ENCODE data around the gene RGS6. TPM values are rescaled to one million over a fixed set of nuclear protein-coding genes. Genes with fewer than 3 reads are reported as not detected.

RGS6 gene
- total and polyA plus RNA-seq, 4 donors: 0.21 to 5.4 (median 0.45) TPM

DNA sequence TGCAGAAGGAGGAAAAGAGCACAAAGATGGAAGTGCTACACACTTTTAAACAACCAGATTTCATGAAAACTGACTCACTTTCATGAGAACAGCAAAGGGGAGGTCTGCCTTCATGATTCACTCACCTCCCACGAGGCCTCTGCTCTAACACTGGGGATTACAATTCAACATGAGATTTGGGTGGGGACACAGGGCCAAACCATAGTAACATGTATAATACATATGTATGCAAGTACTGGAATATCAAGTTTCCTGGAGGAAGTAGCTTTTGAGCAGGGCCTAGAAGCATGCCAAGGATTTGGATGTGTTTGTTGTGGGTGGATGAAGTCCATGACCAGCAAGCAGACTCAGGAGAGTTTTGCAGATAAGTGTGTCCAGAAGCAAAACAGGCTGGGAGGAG lies 409.0 kb downstream of the RGS6 start:
- ATAC-seq (ENCODE audit: insufficient read depth, low FRiP score): no peak
- WGBS, 2 donors: 86 to 88% methylated on average over 1 of the region's 1 CpG

DNA sequence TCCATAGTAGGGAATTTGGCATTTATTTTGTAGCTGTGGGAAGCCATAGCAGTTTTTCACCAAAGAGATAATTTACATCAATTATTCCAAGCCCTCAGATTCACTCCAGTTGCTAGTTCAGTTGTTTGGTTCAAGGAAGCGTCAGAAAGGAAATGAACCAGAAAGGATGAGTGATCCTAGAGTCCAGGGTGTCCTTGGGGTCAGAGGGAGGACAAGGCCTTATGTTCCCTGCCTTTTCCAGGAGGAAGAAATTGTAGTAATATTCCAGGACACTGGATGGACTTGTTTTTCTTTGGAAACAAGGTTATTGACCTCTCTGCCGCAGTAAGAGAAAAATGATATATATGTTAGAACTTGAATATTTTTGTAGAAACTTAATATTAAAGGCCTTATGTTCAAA lies 409.5 kb downstream of the RGS6 start:
- H3K9ac ChIP-seq (ENCODE audit: insufficient read depth in 1 of 2, low read length in 2 of 2): no peak overlapping the region
- no peak overlapping the region for H3K4me3 ChIP-seq
- no peaks in the 10 kb centered on the region for H3K27me3 ChIP-seq (ENCODE audit: control insufficient read depth in 3 of 3, insufficient read depth in 3 of 3, low read length in 2 of 3)
- ATAC-seq (ENCODE audit: insufficient read depth, low FRiP score) (no peak), DNase-seq (no peak)
- no peak overlapping the region for H3K27ac ChIP-seq (ENCODE audit: low read depth in 1 of 2, low read length in 1 of 2)
- peaks cover 0 to 14% (median 1%) of the 10 kb centered on the region in 5 donors for H3K4me1 ChIP-seq (ENCODE audit: control insufficient read depth in 5 of 5, insufficient read depth in 5 of 5, low read length in 5 of 5)
- TF ChIP-seq, protein P1, sequence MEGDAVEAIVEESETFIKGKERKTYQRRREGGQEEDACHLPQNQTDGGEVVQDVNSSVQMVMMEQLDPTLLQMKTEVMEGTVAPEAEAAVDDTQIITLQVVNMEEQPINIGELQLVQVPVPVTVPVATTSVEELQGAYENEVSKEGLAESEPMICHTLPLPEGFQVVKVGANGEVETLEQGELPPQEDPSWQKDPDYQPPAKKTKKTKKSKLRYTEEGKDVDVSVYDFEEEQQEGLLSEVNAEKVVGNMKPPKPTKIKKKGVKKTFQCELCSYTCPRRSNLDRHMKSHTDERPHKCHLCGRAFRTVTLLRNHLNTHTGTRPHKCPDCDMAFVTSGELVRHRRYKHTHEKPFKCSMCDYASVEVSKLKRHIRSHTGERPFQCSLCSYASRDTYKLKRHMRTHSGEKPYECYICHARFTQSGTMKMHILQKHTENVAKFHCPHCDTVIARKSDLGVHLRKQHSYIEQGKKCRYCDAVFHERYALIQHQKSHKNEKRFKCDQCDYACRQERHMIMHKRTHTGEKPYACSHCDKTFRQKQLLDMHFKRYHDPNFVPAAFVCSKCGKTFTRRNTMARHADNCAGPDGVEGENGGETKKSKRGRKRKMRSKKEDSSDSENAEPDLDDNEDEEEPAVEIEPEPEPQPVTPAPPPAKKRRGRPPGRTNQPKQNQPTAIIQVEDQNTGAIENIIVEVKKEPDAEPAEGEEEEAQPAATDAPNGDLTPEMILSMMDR (IDR thresholded peaks at IDR 0.05; ENCODE audit: control extremely low read depth, extremely low read depth): no peak
- no peaks in the 10 kb centered on the region for H3K36me3 ChIP-seq (ENCODE audit: control insufficient read depth in 4 of 4, insufficient read depth in 4 of 4, low read length in 4 of 4)
- 87 to 92% methylated on average over 2 of the region's 2 CpGs for WGBS, 2 donors
- H3K9me3 ChIP-seq (ENCODE audit: control insufficient read depth in 4 of 4, insufficient read depth in 3 of 4, low read length in 3 of 4): peaks cover 0 to 2% (median under 1%) of the 10 kb centered on the region in 4 donors

More for the DNA sequence above, 409.0 kb downstream of the RGS6 start:
- H3K4me3 ChIP-seq: no peak overlapping the region
- peaks cover 0 to 19% (median 6%) of the 10 kb centered on the region in 5 donors for H3K4me1 ChIP-seq (ENCODE audit: control insufficient read depth in 5 of 5, insufficient read depth in 5 of 5, low read length in 5 of 5)
- H3K36me3 ChIP-seq (ENCODE audit: control insufficient read depth in 4 of 4, insufficient read depth in 4 of 4, low read length in 4 of 4): no peaks in the 10 kb centered on the region
- no peaks in the 10 kb centered on the region for H3K27me3 ChIP-seq (ENCODE audit: control insufficient read depth in 3 of 3, insufficient read depth in 3 of 3, low read length in 2 of 3)
- H3K9ac ChIP-seq (ENCODE audit: insufficient read depth in 1 of 2, low read length in 2 of 2): no peak overlapping the region
- peaks cover 0 to 2% (median under 1%) of the 10 kb centered on the region in 4 donors for H3K9me3 ChIP-seq (ENCODE audit: control insufficient read depth in 4 of 4, insufficient read depth in 3 of 4, low read length in 3 of 4)
- H3K27ac ChIP-seq (ENCODE audit: low read depth in 1 of 2, low read length in 1 of 2): no peak overlapping the region
- TF ChIP-seq, protein P1 (IDR thresholded peaks at IDR 0.05; ENCODE audit: control extremely low read depth, extremely low read depth): no peak
- DNase-seq: no peak

DNA sequence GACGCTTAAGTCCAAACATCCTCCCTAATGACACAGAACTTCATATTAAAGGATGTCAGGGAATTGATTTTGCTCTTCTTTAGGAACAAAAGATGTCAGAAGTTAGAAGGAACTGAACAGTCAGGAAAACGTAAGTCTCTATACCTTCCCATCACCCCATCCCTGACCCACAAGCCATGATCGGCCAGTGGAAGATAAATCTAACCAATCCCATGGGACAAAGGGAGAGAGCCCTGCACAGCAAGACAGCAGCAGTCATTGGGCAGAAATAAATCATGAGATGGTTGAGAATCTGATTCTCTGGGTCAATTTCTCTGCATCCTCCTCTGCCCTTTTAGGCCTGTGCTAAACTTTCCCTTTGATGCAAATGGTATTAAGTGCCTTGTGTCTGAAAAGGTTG lies 414.9 kb downstream of the RGS6 start:
- Histone ChIP-seq H3K4me3 (no peak overlapping the region), H3K27ac (ENCODE audit: low read depth in 1 of 2, low read length in 1 of 2) (no peak overlapping the region), H3K4me1 (ENCODE audit: control insufficient read depth in 5 of 5, insufficient read depth in 5 of 5, low read length in 5 of 5) (no peaks in the 10 kb centered on the region), H3K9ac (ENCODE audit: insufficient read depth in 1 of 2, low read length in 2 of 2) (no peak overlapping the region), H3K9me3 (ENCODE audit: control insufficient read depth in 4 of 4, insufficient read depth in 3 of 4, low read length in 3 of 4) (peaks cover 0 to 2% (median under 1%) of the 10 kb centered on the region in 4 donors), H3K36me3 (ENCODE audit: control insufficient read depth in 4 of 4, insufficient read depth in 4 of 4, low read length in 4 of 4) (no peaks in the 10 kb centered on the region), H3K27me3 (ENCODE audit: control insufficient read depth in 3 of 3, insufficient read depth in 3 of 3, low read length in 2 of 3) (no peaks in the 10 kb centered on the region)
- DNase-seq (no peak), ATAC-seq (ENCODE audit: insufficient read depth, low FRiP score) (no peak)
- 77% methylated on average over 3 of the region's 3 CpGs for WGBS, 2 donors
- TF ChIP-seq, protein P1 (IDR thresholded peaks at IDR 0.05; ENCODE audit: control extremely low read depth, extremely low read depth): no peak

DNA sequence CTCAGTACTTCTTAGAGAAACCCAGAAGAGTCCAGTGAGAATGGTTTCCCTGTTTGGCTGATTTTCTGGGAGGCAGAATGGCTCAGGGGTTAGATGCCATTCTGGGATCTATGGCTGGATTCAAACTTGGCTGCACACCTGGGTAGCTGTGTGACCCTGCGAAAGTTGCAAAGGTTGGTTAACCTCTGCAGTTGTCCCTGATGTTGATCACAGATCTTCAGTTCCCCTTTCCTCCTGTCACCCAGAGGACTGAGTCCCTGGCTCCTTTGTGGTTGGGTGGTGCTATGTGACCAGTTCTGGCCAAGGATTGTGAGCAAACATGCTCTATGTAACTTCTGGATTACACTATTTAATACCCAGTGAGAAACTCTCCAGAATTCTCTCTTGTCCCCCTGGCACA lies 418.0 kb downstream of the RGS6 start:
- ATAC-seq (ENCODE audit: insufficient read depth, low FRiP score): no peak
- no peaks in the 10 kb centered on the region for H3K27me3 ChIP-seq (ENCODE audit: control insufficient read depth in 3 of 3, insufficient read depth in 3 of 3, low read length in 2 of 3)
- WGBS, 2 donors: 92 to 97% methylated on average over 1 of the region's 1 CpG
- no peak overlapping the region for H3K9ac ChIP-seq (ENCODE audit: insufficient read depth in 1 of 2, low read length in 2 of 2)
- no peak for DNase-seq
- no peaks in the 10 kb centered on the region for H3K4me1 ChIP-seq (ENCODE audit: control insufficient read depth in 5 of 5, insufficient read depth in 5 of 5, low read length in 5 of 5)
- no peaks in the 10 kb centered on the region for H3K36me3 ChIP-seq (ENCODE audit: control insufficient read depth in 4 of 4, insufficient read depth in 4 of 4, low read length in 4 of 4)
- no peak overlapping the region for H3K27ac ChIP-seq (ENCODE audit: low read depth in 1 of 2, low read length in 1 of 2)
- TF ChIP-seq, protein P1 (IDR thresholded peaks at IDR 0.05; ENCODE audit: control extremely low read depth, extremely low read depth): no peak
- H3K9me3 ChIP-seq (ENCODE audit: control insufficient read depth in 4 of 4, insufficient read depth in 3 of 4, low read length in 3 of 4): no peaks in the 10 kb centered on the region
- no peak overlapping the region for H3K4me3 ChIP-seq

All from lung (tissue), 12 donors.